ENCODE data around the gene VPS33B.
"Not testable (repeated sequence)": the region's sequence is repeated elsewhere in the genome, so short reads cannot be mapped to it uniquely, and the experiment has no call there.

The VPS33B gene

GRCh38 chr15:91021516-91022074 lies 799 bp downstream of the VPS33B start:
- no peak for TF ChIP-seq CTCF (IDR thresholded peaks at IDR 0.05; ENCODE audit: low read depth, low read length, missing control alignments)
- DNase-seq (ENCODE audit: low read depth), result no peak
- peak overlapping the region; percentile 97 for H3K4me3 ChIP-seq (ENCODE audit: low read depth, low read length)
- in situ Hi-C loops (cut with HindIII; ENCODE audit: low sequenced_read_pairs), result no loop called here

- in situ Hi-C loops (cut with HindIII; ENCODE audit: low sequenced_read_pairs), result no loop called here
- H3K4me3 ChIP-seq (ENCODE audit: low read depth, low read length), result no peak overlapping the region
- DNase-seq (ENCODE audit: low read depth), result no peak
- no peak for TF ChIP-seq CTCF (IDR thresholded peaks at IDR 0.05; ENCODE audit: low read depth, low read length, missing control alignments)
Measured at GRCh38 chr15:91018158-91018557, 4.2 kb downstream of the VPS33B start.

- H3K4me3 ChIP-seq (ENCODE audit: low read depth, low read length), result no peak overlapping the region
- DNase-seq (ENCODE audit: low read depth), result no peak
- no peak for TF ChIP-seq CTCF (IDR thresholded peaks at IDR 0.05; ENCODE audit: low read depth, low read length, missing control alignments)
- in situ Hi-C loops (cut with HindIII; ENCODE audit: low sequenced_read_pairs), result no loop called here
Measured at GRCh38 chr15:91017716-91018115, 4.7 kb downstream of the VPS33B start.

GRCh38 chr15:91013701-91014100 lies 8.7 kb downstream of the VPS33B start:
- in situ Hi-C loops (cut with HindIII; ENCODE audit: low sequenced_read_pairs); DNase-seq (ENCODE audit: low read depth); H3K4me3 ChIP-seq (ENCODE audit: low read depth, low read length): not testable (repeated sequence)

GRCh38 chr15:91007266-91007665 lies 15.1 kb downstream of the VPS33B start:
- in situ Hi-C loops (cut with HindIII; ENCODE audit: low sequenced_read_pairs), result no loop called here
- DNase-seq (ENCODE audit: low read depth), result no peak
- H3K4me3 ChIP-seq (ENCODE audit: low read depth, low read length), result no peak overlapping the region
- TF ChIP-seq CTCF (IDR thresholded peaks at IDR 0.05; ENCODE audit: low read depth, low read length, missing control alignments), result no peak

- no peak for TF ChIP-seq CTCF (IDR thresholded peaks at IDR 0.05; ENCODE audit: low read depth, low read length, missing control alignments)
- DNase-seq (ENCODE audit: low read depth), result no peak
- in situ Hi-C loops (cut with HindIII; ENCODE audit: low sequenced_read_pairs), result no loop called here
- H3K4me3 ChIP-seq (ENCODE audit: low read depth, low read length), result no peak overlapping the region
Measured at GRCh38 chr15:91001209-91001608, 21.2 kb downstream of the VPS33B start.

- TF ChIP-seq CTCF (IDR thresholded peaks at IDR 0.05; ENCODE audit: low read depth, low read length, missing control alignments), result no peak
- no peak for DNase-seq (ENCODE audit: low read depth)
- in situ Hi-C loops (cut with HindIII; ENCODE audit: low sequenced_read_pairs), result no loop called here
- no peak overlapping the region for H3K4me3 ChIP-seq (ENCODE audit: low read depth, low read length)
Measured at GRCh38 chr15:90998737-90999136, 23.7 kb downstream of the VPS33B start.
